ENCODE data around the gene GBX1.

The GBX1 gene

DNA sequence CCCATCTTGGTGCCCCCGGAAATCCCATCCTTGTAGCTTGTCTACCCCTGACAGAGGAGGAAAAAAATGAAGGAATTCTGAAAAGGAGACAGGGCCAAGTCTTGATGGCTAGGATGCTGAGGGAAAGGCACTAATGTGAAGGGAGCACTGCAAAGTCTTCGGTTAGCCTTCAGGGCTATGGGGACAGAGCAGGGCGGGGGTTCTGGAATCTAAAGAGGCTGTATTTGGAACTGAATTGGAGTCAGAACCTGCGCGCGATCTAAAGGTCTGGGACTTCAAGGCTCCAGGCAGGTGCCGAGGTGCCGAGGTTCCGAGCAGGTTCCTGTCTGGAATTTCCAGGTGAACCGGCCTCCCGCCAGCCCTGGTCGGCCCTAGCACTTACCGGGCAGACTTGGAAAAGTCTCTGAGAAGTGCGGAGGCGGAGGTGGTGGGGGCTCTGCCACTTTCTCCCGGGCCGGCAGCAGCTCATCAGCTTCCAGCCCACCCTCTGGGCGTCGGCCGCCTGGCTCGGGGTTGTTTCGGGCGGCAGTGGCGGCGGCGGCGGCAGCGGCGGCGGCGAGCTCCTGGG, 781 bp downstream of the GBX1 start:
- 0 out of 2 replicates have a peak, but pooled peaks cover 3% of the 10 kb centered on the region for H3K4me1 ChIP-seq (ENCODE audit: insufficient read depth, low read length)
- H3K36me3 ChIP-seq (ENCODE audit: insufficient read depth, low read depth, low read length): no peaks in the 10 kb centered on the region
- peaks cover 99% of the 10 kb centered on the region for H3K27me3 ChIP-seq (ENCODE audit: insufficient read depth, low read length)
- H3K9ac ChIP-seq (ENCODE audit: low read depth, low read length): no peak overlapping the region
- peak overlapping the region; percentile 59; the same call in 1 of the 2 replicates for H3K4me3 ChIP-seq (ENCODE audit: low read length)
- H3K9me3 ChIP-seq (ENCODE audit: insufficient read depth, low read depth, low read length): no peaks in the 10 kb centered on the region
- no peak overlapping the region for H3K27ac ChIP-seq (ENCODE audit: low read length)

DNA sequence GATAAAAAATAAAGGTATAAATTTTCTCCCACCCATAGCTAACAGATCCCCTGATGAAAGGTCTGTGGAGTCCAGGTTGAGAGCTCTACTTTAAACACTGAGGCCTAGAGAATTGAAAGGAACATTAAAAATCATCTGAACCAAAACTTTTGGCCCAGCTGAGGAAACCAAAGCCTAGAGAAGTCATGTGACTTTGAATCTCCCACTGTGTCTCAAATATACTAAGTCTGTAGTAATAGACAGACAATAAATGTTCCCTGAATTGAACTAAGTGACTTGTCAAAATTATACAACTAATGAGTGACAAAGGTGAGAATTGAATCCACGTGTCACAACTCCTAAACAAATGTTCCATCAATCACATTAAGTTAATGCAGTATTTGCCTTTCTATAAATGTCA, 5.7 kb downstream of the GBX1 start:
- Histone ChIP-seq H3K9me3 (ENCODE audit: insufficient read depth, low read depth, low read length) (no peaks in the 10 kb centered on the region), H3K9ac (ENCODE audit: low read depth, low read length) (no peak overlapping the region), H3K4me3 (ENCODE audit: low read length) (no peak overlapping the region), H3K27ac (ENCODE audit: low read length) (no peak overlapping the region), H3K36me3 (ENCODE audit: insufficient read depth, low read depth, low read length) (no peaks in the 10 kb centered on the region), H3K4me1 (ENCODE audit: insufficient read depth, low read length) (no peaks in the 10 kb centered on the region), H3K27me3 (ENCODE audit: insufficient read depth, low read length) (peaks cover 95% of the 10 kb centered on the region)

GRCh38 chr7:151157645-151158329, 9.7 kb downstream of the GBX1 start:
- Histone ChIP-seq H3K9ac (ENCODE audit: low read depth, low read length) (no peak overlapping the region), H3K27ac (ENCODE audit: low read length) (no peak overlapping the region), H3K27me3 (ENCODE audit: insufficient read depth, low read length) (peaks cover 61% of the 10 kb centered on the region), H3K4me3 (ENCODE audit: low read length) (no peak overlapping the region), H3K4me1 (ENCODE audit: insufficient read depth, low read length) (no peaks in the 10 kb centered on the region), H3K36me3 (ENCODE audit: insufficient read depth, low read depth, low read length) (no peaks in the 10 kb centered on the region), H3K9me3 (ENCODE audit: insufficient read depth, low read depth, low read length) (no peaks in the 10 kb centered on the region)

DNA sequence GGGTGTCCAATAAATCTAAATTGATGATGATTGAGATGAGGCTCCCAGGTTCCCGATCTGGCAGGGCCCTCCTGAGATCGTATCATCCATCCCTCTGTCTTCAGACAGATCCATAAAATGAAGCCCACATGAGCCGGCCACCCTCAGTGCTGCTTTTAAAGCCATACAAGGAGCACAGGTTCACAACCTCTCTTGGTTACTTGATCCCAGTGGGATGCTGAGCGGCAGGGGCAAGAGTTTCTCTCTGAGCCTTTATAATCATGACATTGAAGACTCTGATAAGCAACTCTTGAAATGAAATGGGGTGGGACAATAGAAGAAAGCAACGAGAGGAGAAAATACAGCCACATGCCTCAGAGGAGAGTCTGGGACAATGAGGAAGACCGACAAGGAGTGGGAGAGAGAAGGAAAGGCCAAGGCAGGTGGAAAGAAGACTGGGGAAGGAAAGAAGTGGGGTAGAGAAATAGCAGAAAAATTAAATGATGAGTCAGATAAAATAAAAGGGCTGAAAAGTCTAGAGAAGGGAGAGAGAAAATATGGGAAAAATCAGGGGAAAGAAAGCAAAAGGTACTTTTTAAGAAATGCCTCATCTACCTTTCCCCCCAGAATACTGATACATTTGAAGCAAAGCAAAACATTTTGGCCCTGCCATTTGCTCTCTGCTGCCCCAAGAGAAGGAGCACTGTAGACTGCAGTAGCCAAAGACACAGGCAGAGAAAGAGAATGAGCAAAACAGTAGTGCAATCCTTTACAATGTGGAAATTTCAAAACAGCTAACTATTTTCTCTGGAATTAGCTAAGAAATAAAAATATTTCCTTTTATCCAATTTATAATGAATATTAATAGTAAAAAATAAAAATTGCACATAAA, 14.6 kb downstream of the GBX1 start:
- peaks cover 43% of the 10 kb centered on the region for H3K27me3 ChIP-seq (ENCODE audit: insufficient read depth, low read length)
- H3K36me3 ChIP-seq (ENCODE audit: insufficient read depth, low read depth, low read length): no peaks in the 10 kb centered on the region
- H3K4me1 ChIP-seq (ENCODE audit: insufficient read depth, low read length): no peaks in the 10 kb centered on the region
- H3K27ac ChIP-seq (ENCODE audit: low read length): no peak overlapping the region
- H3K4me3 ChIP-seq (ENCODE audit: low read length): no peak overlapping the region
- H3K9me3 ChIP-seq (ENCODE audit: insufficient read depth, low read depth, low read length): no peaks in the 10 kb centered on the region
- H3K9ac ChIP-seq (ENCODE audit: low read depth, low read length): no peak overlapping the region

DNA sequence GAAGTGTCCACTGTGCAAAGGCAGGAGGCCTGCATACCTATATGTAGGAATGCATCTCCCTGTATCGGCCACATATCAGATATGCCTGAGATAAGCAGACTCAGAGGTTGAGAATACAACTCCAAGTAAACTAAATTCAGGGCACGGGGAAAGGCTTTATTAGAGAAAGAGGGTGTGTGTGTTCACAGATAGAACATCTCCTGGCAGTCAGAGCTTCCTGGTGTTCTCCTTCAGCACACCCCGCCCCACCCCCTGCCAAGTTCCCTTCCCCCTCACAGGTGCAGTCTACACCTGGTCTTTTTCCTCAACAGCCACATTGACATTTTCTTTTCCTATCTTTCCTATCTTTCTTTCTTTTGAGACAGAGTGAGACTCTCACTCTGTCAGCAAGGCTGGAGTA, 17.1 kb downstream of the GBX1 start:
- Histone ChIP-seq H3K9ac (ENCODE audit: low read depth, low read length) (no peak overlapping the region), H3K4me3 (ENCODE audit: low read length) (no peak overlapping the region), H3K27me3 (ENCODE audit: insufficient read depth, low read length) (peaks cover 31% of the 10 kb centered on the region), H3K9me3 (ENCODE audit: insufficient read depth, low read depth, low read length) (no peaks in the 10 kb centered on the region), H3K4me1 (ENCODE audit: insufficient read depth, low read length) (no peaks in the 10 kb centered on the region), H3K36me3 (ENCODE audit: insufficient read depth, low read depth, low read length) (no peaks in the 10 kb centered on the region), H3K27ac (ENCODE audit: low read length) (no peak overlapping the region)

DNA sequence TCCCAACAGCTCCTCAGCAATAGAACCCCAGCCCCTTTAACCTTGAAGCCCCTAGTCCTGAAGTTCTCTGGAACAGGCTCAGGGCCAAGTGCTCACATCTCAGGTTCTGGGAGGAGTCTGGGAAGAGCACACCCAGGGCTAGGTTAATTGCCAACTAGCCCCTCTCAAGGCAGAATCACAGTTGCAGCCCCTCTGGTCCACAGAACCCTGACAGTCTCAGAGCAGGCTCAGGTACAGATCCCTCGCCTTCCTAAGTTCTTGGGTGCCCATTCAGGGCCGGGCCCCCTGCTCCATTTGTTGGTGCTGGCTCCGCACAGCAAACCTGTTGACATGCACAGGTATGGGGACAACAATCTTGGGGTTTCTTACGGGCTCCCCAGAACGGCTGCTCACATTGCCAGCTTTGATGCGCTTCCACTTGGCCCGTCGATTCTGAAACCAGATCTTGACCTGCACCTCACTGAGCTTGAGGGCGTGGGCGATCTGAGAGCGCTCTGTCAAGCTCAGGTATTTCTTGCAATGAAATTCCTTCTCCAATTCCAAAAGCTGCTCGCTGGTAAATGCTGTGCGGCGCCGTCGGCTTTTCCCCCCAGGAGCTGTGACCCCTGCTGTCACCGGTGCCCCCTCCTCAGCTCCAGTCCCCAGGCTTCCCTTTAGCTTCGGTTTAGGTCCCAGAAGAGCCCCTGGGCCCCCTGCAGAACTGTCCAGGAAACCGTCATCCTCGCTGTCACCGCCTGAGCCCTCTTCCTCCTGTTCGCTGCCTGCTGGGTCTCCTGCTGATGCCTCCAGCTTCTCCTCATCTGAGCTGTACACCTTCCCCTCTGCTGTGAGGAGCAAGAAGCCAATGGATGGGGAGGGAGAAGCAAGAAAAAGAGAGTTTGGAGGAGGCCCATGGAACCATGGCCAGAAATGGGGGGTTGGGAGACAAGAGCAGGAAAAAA, 18.9 kb downstream of the GBX1 start:
- H3K9ac ChIP-seq (ENCODE audit: low read depth, low read length): no peak overlapping the region
- H3K9me3 ChIP-seq (ENCODE audit: insufficient read depth, low read depth, low read length): no peaks in the 10 kb centered on the region
- H3K27ac ChIP-seq (ENCODE audit: low read length): no peak overlapping the region
- no peak overlapping the region for H3K4me3 ChIP-seq (ENCODE audit: low read length)
- peaks cover 12% of the 10 kb centered on the region for H3K36me3 ChIP-seq (ENCODE audit: insufficient read depth, low read depth, low read length)
- H3K27me3 ChIP-seq (ENCODE audit: insufficient read depth, low read length): peaks cover 31% of the 10 kb centered on the region
- no peaks in the 10 kb centered on the region for H3K4me1 ChIP-seq (ENCODE audit: insufficient read depth, low read length)

DNA sequence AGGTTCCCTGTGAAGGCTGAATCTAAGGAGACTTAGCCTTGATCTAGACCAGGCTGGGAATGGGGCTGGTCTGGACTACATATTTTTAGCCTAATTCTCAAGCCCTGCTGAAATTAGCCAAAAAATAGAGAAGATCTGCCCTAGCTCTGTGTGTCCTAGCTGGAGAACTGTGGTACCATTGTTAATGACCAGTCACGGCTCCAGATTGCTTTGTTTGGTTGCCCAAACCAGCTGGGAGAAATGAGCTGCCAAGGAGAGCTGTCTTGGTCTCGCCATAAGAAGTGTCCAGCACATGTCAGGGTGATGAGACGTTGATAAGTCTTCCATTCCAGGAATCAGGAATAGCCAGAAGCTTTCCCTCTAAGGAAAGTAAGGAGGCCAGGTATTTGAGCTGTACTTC, 20.7 kb downstream of the GBX1 start:
- Histone ChIP-seq H3K4me3 (ENCODE audit: low read length) (no peak overlapping the region), H3K9ac (ENCODE audit: low read depth, low read length) (no peak overlapping the region), H3K36me3 (ENCODE audit: insufficient read depth, low read depth, low read length) (peaks cover 17% of the 10 kb centered on the region)

GRCh38 chr7:151144387-151144786, 23.1 kb downstream of the GBX1 start:
- peaks cover 21% of the 10 kb centered on the region for H3K36me3 ChIP-seq (ENCODE audit: insufficient read depth, low read depth, low read length)

More for the DNA sequence above, 20.7 kb downstream of the GBX1 start:
- Histone ChIP-seq H3K9me3 (ENCODE audit: insufficient read depth, low read depth, low read length) (no peaks in the 10 kb centered on the region), H3K27me3 (ENCODE audit: insufficient read depth, low read length) (peaks cover 26% of the 10 kb centered on the region), H3K27ac (ENCODE audit: low read length) (no peak overlapping the region), H3K4me1 (ENCODE audit: insufficient read depth, low read length) (no peaks in the 10 kb centered on the region)

GRCh38 chr7:151143261-151144015, 24.1 kb downstream of the GBX1 start:
- no peaks in the 10 kb centered on the region; the same call in 1 of the 2 replicates for H3K27me3 ChIP-seq (ENCODE audit: insufficient read depth, low read length)
- H3K4me1 ChIP-seq (ENCODE audit: insufficient read depth, low read length): no peaks in the 10 kb centered on the region; the same call in 1 of the 2 replicates
- no peak overlapping the region for H3K27ac ChIP-seq (ENCODE audit: low read length)
- peaks cover 21% of the 10 kb centered on the region for H3K36me3 ChIP-seq (ENCODE audit: insufficient read depth, low read depth, low read length)
- no peak overlapping the region for H3K9ac ChIP-seq (ENCODE audit: low read depth, low read length)
- no peaks in the 10 kb centered on the region for H3K9me3 ChIP-seq (ENCODE audit: insufficient read depth, low read depth, low read length)
- H3K4me3 ChIP-seq (ENCODE audit: low read length): no peak overlapping the region

More at GRCh38 chr7:151144387-151144786, 23.1 kb downstream of the GBX1 start:
- Histone ChIP-seq H3K9me3 (ENCODE audit: insufficient read depth, low read depth, low read length) (no peaks in the 10 kb centered on the region), H3K27me3 (ENCODE audit: insufficient read depth, low read length) (peaks cover 4% of the 10 kb centered on the region; the same call in 1 of the 2 replicates), H3K9ac (ENCODE audit: low read depth, low read length) (no peak overlapping the region), H3K4me1 (ENCODE audit: insufficient read depth, low read length) (no peaks in the 10 kb centered on the region), H3K4me3 (ENCODE audit: low read length) (no peak overlapping the region), H3K27ac (ENCODE audit: low read length) (no peak overlapping the region)

GRCh38 chr7:151142686-151143040, 24.8 kb downstream of the GBX1 start:
- Histone ChIP-seq H3K9ac (ENCODE audit: low read depth, low read length) (no peak overlapping the region), H3K27ac (ENCODE audit: low read length) (no peak overlapping the region), H3K9me3 (ENCODE audit: insufficient read depth, low read depth, low read length) (no peaks in the 10 kb centered on the region), H3K27me3 (ENCODE audit: insufficient read depth, low read length) (no peaks in the 10 kb centered on the region; the same call in 1 of the 2 replicates), H3K4me1 (ENCODE audit: insufficient read depth, low read length) (peaks cover 4% of the 10 kb centered on the region; the same call in 1 of the 2 replicates), H3K36me3 (ENCODE audit: insufficient read depth, low read depth, low read length) (peaks cover 21% of the 10 kb centered on the region), H3K4me3 (ENCODE audit: low read length) (no peak overlapping the region)

Measured in iPS-20b (cell line).